Measurements from ENCODE around the gene FAM168B. TPM values are rescaled to one million over a fixed set of nuclear protein-coding genes. Genes with fewer than 3 reads are reported as not detected.

The FAM168B gene, protein sequence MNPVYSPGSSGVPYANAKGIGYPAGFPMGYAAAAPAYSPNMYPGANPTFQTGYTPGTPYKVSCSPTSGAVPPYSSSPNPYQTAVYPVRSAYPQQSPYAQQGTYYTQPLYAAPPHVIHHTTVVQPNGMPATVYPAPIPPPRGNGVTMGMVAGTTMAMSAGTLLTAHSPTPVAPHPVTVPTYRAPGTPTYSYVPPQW
- 168 and 214 TPM in 2 replicates for total RNA-seq

DNA sequence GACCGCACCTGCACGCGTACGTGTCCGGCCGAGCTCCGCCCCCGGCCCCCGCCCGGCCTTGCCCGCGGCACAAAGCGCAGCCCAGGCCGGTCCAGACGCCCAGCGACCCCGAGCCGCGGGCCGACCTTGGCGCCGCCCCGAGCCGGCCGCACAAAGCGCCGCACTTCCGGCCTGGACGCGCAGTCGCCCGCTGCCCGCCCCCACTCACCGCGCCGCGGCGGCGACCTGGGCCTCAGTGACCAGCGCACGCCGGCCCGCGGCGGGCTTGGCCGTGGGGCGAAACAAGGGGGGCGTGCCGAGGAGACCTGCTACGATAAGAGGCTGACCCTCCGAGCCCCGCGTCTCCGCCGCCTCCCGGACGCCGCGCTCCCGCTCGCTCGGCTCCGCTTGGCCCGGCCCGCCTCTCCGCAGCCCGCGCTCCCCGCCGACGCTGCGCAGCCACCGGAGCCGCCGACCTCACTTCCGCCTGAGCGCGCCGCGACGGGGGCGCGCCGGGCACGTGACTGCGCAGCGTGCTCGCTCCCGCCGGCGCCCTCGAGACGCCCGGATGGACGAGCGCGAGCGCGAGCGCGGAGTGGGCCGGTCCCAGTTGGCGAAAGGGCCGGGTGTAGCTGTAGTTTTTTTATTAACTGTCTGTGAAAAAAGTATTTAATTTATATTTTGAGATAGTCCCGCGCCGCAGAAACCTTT lies at the start of gene FAM168B:
TSS of gene FAM168B (minus strand) at position 455 of the 690 bp plus-strand sequence. CDS start 10,814 bp downstream, outside the sequence.
- peaks cover under 1% of the 10 kb centered on the region for H3K36me3 ChIP-seq (ENCODE audit: control insufficient read depth, insufficient read depth, low read length)
- no peak for FAIRE-seq
- DNase-seq (ENCODE audit: low read depth): peak; percentile 71
- TF ChIP-seq, protein P1, sequence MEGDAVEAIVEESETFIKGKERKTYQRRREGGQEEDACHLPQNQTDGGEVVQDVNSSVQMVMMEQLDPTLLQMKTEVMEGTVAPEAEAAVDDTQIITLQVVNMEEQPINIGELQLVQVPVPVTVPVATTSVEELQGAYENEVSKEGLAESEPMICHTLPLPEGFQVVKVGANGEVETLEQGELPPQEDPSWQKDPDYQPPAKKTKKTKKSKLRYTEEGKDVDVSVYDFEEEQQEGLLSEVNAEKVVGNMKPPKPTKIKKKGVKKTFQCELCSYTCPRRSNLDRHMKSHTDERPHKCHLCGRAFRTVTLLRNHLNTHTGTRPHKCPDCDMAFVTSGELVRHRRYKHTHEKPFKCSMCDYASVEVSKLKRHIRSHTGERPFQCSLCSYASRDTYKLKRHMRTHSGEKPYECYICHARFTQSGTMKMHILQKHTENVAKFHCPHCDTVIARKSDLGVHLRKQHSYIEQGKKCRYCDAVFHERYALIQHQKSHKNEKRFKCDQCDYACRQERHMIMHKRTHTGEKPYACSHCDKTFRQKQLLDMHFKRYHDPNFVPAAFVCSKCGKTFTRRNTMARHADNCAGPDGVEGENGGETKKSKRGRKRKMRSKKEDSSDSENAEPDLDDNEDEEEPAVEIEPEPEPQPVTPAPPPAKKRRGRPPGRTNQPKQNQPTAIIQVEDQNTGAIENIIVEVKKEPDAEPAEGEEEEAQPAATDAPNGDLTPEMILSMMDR (IDR thresholded peaks at IDR 0.05; ENCODE audit: insufficient read depth, low read length, severe bottlenecking): no peak
- H3K4me3 ChIP-seq (ENCODE audit: low read depth, low read length): peak within 1 kb of the TSS; percentile 68
- H3K27me3 ChIP-seq (ENCODE audit: control insufficient read depth, insufficient read depth, low read length): no peaks in the 10 kb centered on the region

DNA sequence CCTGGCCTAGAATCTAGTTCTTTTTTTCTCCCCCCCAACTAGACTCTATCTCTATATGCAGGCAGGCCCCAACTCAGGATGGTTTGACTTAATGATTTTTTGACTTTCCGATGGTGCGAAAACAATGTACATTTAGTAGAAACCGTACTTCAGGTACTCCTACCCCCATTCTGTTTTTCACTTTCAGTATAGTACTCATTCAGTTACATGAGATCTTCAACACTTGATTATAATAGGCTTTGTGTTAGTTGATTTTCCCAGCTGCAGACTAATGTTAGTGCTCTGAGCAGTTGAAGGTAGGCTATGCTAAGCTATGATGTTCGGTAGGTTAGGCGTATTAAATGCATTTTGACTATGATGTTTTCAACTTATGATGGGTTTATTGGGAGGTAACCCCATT lies 49.6 kb upstream of the FAM168B start:
- Histone ChIP-seq H3K4me3 (ENCODE audit: low read depth, low read length) (no peak overlapping the region), H3K36me3 (ENCODE audit: control insufficient read depth, insufficient read depth, low read length) (peaks cover 16% of the 10 kb centered on the region), H3K27me3 (ENCODE audit: control insufficient read depth, insufficient read depth, low read length) (no peaks in the 10 kb centered on the region)
- FAIRE-seq (no peak), DNase-seq (ENCODE audit: low read depth) (no peak)
- TF ChIP-seq, protein P1 (IDR thresholded peaks at IDR 0.05; ENCODE audit: insufficient read depth, low read length, severe bottlenecking): no peak

DNA sequence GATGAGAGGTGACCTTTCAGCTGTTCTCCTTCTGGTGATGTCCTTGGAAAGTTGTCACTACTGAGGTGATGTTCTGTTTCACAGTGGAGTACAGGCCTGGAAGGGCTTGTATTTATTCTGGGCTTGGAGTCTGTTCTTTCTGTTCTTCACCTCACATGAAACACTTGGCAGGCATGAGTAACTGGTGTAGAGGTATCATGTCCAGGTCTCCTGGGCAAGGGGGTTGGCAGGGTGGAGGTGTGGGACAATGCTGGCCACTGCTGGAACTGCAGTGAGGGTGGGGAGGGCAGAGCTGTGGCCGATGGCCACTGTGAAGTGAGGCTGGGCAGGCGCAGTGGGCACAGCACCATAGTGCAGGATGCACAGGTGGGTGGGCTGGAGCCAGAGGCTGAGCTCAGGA lies 47.3 kb upstream of the FAM168B start:
- Histone ChIP-seq H3K36me3 (ENCODE audit: control insufficient read depth, insufficient read depth, low read length) (peaks cover 13% of the 10 kb centered on the region), H3K4me3 (ENCODE audit: low read depth, low read length) (no peak overlapping the region), H3K27me3 (ENCODE audit: control insufficient read depth, insufficient read depth, low read length) (no peaks in the 10 kb centered on the region)
- TF ChIP-seq, protein P1 (IDR thresholded peaks at IDR 0.05; ENCODE audit: insufficient read depth, low read length, severe bottlenecking): no peak
- DNase-seq (ENCODE audit: low read depth) (no peak), FAIRE-seq (no peak)

DNA sequence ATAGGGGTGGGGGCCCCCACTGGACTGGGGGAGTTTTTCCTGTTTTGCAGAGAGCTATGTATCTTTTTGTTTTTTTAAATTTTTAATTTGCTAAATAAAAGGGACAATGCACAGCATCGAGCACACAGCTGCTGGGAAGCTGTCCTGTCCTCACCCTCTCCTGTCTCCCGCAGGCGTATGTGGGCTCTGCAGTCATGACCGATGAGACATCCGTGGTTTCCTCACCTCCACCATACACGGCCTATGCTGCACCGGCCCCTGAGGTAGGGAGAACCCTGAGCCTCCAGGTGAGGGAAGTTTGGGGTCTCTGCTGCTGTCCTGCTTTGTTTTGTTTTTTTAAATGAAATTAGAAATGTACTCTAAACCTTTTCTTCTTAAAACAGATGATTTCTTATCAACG lies 39.5 kb upstream of the FAM168B start:
- Histone ChIP-seq H3K27me3 (ENCODE audit: control insufficient read depth, insufficient read depth, low read length) (no peaks in the 10 kb centered on the region), H3K36me3 (ENCODE audit: control insufficient read depth, insufficient read depth, low read length) (peaks cover 8% of the 10 kb centered on the region), H3K4me3 (ENCODE audit: low read depth, low read length) (no peak overlapping the region)
- FAIRE-seq (no peak), DNase-seq (ENCODE audit: low read depth) (no peak)
- TF ChIP-seq, protein P1 (IDR thresholded peaks at IDR 0.05; ENCODE audit: insufficient read depth, low read length, severe bottlenecking): no peak

DNA sequence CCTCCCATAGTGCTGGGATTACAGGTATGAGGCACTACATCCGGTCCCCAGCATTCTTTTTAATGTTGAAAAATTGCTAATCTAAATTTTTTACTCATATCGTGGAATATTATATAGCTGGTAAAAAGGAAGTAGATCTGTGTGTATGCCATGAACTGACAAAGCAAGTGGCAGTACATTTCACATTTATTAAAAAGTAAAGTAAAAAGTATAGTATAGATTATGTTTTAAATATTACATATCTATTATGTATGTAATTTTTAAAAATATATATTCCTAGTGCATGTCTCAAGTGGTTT lies 37.0 kb upstream of the FAM168B start:
- TF ChIP-seq, protein P1 (IDR thresholded peaks at IDR 0.05; ENCODE audit: insufficient read depth, low read length, severe bottlenecking): no peak
- Histone ChIP-seq H3K36me3 (ENCODE audit: control insufficient read depth, insufficient read depth, low read length) (peaks cover 16% of the 10 kb centered on the region), H3K4me3 (ENCODE audit: low read depth, low read length) (no peak overlapping the region), H3K27me3 (ENCODE audit: control insufficient read depth, insufficient read depth, low read length) (no peaks in the 10 kb centered on the region)
- DNase-seq (ENCODE audit: low read depth) (no peak), FAIRE-seq (no peak)

Measured in bronchial epithelial cell (primary cell).